Endothelial cell of umbilical vein (primary cell): ENCODE data around the gene PCDH9. TPM values are rescaled to one million over a fixed set of nuclear protein-coding genes. Genes with fewer than 3 reads are reported as not detected.

ENCODE experiments used
- BruUV-seq: library from RNA; stranded (reverse); fragments of 400-500 nt; replicated peaks from 2 replicates; lab custom pipeline; 2021; lab: Mats Ljungman, UMichigan
- CTCF ChIA-PET: fragments of 300-600, 350-600 bp; sonication (Branson Sonifier 250); formaldehyde crosslinking; loops from one replicate; lab custom pipeline; 2021; ENCODE audit warnings: antibody characterized with exemption, inconsistent platforms; lab: Charles Lee
- POLR2A ChIA-PET: fragments of 300-600, 350-600 bp; sonication (Branson Sonifier 250); formaldehyde crosslinking; loops from one replicate; lab custom pipeline; 2021; ENCODE audit warnings: antibody characterized with exemption, inconsistent platforms; lab: Charles Lee
- DNase-seq: peaks from one replicate; pipeline ENCODE4 v3.0.0-alpha.2; 2011; ENCODE audit warnings: low read depth, low spot score
- FAIRE-seq: peaks from 2 replicates; lab custom pipeline; 2011; peaks lifted over from hg19 to GRCh38; lab: Jason Lieb, UNC
- H2AFZ ChIP-seq: 2 replicates; pipeline ENCODE4 v1.6.0; 2012; ENCODE audit warnings: low read depth, low read length, control low read depth, inconsistent platforms
- H3K27ac ChIP-seq: 2 replicates; pipeline ENCODE4 v1.5.1; 2011; ENCODE audit warnings: low read depth, mild to moderate bottlenecking, control low read depth, low read length, moderate library complexity; ENCODE audit not compliant: insufficient read depth
- H3K27me3 ChIP-seq, 2 experiments: 2 replicates each; pipeline versions ENCODE4 v1.6.0 to v1.6.1; 2011; ENCODE audit warnings: low read length in 2 of 2, mixed read lengths in 1 of 2; ENCODE audit not compliant: control insufficient read depth in 2 of 2, insufficient read depth in 2 of 2
- H3K36me3 ChIP-seq, 2 experiments: 2 replicates in 1 of 2; 3 replicates in 1 of 2; pipeline ENCODE4 v1.5.1; 2011; ENCODE audit warnings: low read length in 2 of 2, mild to moderate bottlenecking in 1 of 2, moderate library complexity in 1 of 2; ENCODE audit not compliant: control insufficient read depth in 2 of 2, insufficient read depth in 2 of 2; ENCODE audit errors: extremely low read depth in 1 of 2
- H3K4me1 ChIP-seq: 3 replicates; pipeline ENCODE4 v1.5.1; 2011; ENCODE audit warnings: mild to moderate bottlenecking, low read length; ENCODE audit not compliant: control insufficient read depth, insufficient read depth; ENCODE audit errors: extremely low read depth
- H3K4me2 ChIP-seq: 2 replicates; pipeline ENCODE4 v1.6.1; 2011; ENCODE audit warnings: low read length, control low read depth, mixed read lengths; ENCODE audit not compliant: insufficient read depth
- H3K4me3 ChIP-seq, 3 experiments: fragments of 200-600 bp in 1 of 3; sonication (generic), shearing (Covaris generic) in 1 of 3; replicated peaks in 1 of 3; 2 replicates each; pipeline ENCODE4 v1.5.1; 2011 to 2016; ENCODE audit warnings: control low read depth in 3 of 3, low read length in 3 of 3, mild to moderate bottlenecking in 2 of 3, inconsistent platforms in 1 of 3, low read depth in 1 of 3, moderate library complexity in 1 of 3; ENCODE audit not compliant: insufficient read depth in 1 of 3
- H3K79me2 ChIP-seq: 2 replicates; pipeline ENCODE4 v1.6.0; 2012; ENCODE audit warnings: low read length, inconsistent platforms; ENCODE audit not compliant: control insufficient read depth, insufficient read depth
- H3K9ac ChIP-seq: replicated peaks from 2 replicates; pipeline ENCODE3; 2011; ENCODE audit warnings: low read length, control low read depth; ENCODE audit not compliant: insufficient read depth; ENCODE audit errors: extremely low read depth
- H3K9me1 ChIP-seq: replicated peaks from 3 replicates; pipeline ENCODE4 v1.6.0; 2011; ENCODE audit warnings: mild to moderate bottlenecking, low read length; ENCODE audit not compliant: control insufficient read depth, insufficient read depth; ENCODE audit errors: extremely low read depth
- H3K9me3 ChIP-seq: replicated peaks from 2 replicates; pipeline ENCODE4 v1.5.1; 2012; ENCODE audit warnings: low read length, inconsistent platforms; ENCODE audit not compliant: control insufficient read depth, insufficient read depth
- H4K20me1 ChIP-seq: replicated peaks from 2 replicates; pipeline ENCODE3; 2011; ENCODE audit warnings: mild to moderate bottlenecking, low read length; ENCODE audit not compliant: control insufficient read depth, insufficient read depth; ENCODE audit errors: extremely low read depth
- EZH2 ChIP-seq: IDR thresholded peaks from 2 replicates; pipeline ENCODE4 v1.6.1; 2012; ENCODE audit warnings: borderline replicate concordance, low read depth, mild to moderate bottlenecking, moderate library complexity, low read length, inconsistent platforms; ENCODE audit not compliant: severe bottlenecking
- FOS ChIP-seq: IDR thresholded peaks from 2 replicates; pipeline ENCODE4 v1.6.1; 2011; ENCODE audit warnings: mild to moderate bottlenecking, low read length, moderate library complexity, borderline replicate concordance; ENCODE audit not compliant: insufficient read depth
- GATA2 ChIP-seq: IDR thresholded peaks from 2 replicates; pipeline ENCODE4 v1.7.0; 2011; ENCODE audit warnings: low read depth, mild to moderate bottlenecking, moderate library complexity, mixed read lengths, low read length; ENCODE audit not compliant: insufficient read length, insufficient read depth
- JUN ChIP-seq: IDR thresholded peaks from 2 replicates; pipeline ENCODE4 v1.6.1; 2011; ENCODE audit warnings: borderline replicate concordance, low read depth; ENCODE audit not compliant: insufficient read length, insufficient read depth
- MYC ChIP-seq: IDR thresholded peaks from one replicate; pipeline ENCODE4 v1.6.1; 2011; ENCODE audit warnings: mild to moderate bottlenecking, low read depth, low read length
- POLR2A ChIP-seq: IDR thresholded peaks from 2 replicates; pipeline ENCODE4 v1.6.1; 2012; ENCODE audit warnings: low read depth, mild to moderate bottlenecking, control low read depth, low read length
- POLR2AphosphoS5 ChIP-seq: IDR thresholded peaks from 2 replicates; pipeline ENCODE4 v1.6.1; 2012; ENCODE audit warnings: low read depth, mild to moderate bottlenecking, control low read depth, low read length, moderate library complexity; ENCODE audit not compliant: insufficient read depth
- dilution Hi-C: fragments of 300-500 bp; cut with MboI; formaldehyde crosslinking; loops from one replicate; pipeline ENCODE4 v1.15.0; 2019; ENCODE audit warnings: low sequenced_read_pairs; ENCODE audit not compliant: extremely low pct_ligation_motif_present
- intact Hi-C: fragments of 100-400 bp; cut with micrococcal nuclease; formaldehyde crosslinking; loops from one replicate; pipeline ENCODE4 v1.10.0; 2022
- polyA plus RNA-seq, 4 experiments: library from polyadenylated mRNA; depleted of rRNA in 3 of 4; stranded (reverse) in 3 of 4; unstranded in 1 of 4; fragments of >200 nt; gene quantifications; 2 replicates each; pipeline versions ENCODE4 v1.2.1 to v1.2.3, GENCODE V29; 2011 to 2012; ENCODE audit warnings: missing spikeins in 1 of 4
- total RNA-seq: library from RNA; stranded (reverse); gene quantifications from 2 replicates; pipeline ENCODE4 v1.2.3, GENCODE V29; 2021
- TF ChIP-seq, protein P1 (sequence below), 2 donors: IDR thresholded peaks; 1 replicate in 1 of 2; 2 replicates in 1 of 2; pipeline ENCODE4 v1.5.1; 2011; ENCODE audit warnings: low read length in 2 of 2, mild to moderate bottlenecking in 2 of 2, moderate library complexity in 2 of 2, control low read depth in 1 of 2, inconsistent platforms in 1 of 2, low read depth in 1 of 2; ENCODE audit not compliant: insufficient read depth in 1 of 2; ENCODE audit errors: extremely low read depth in 1 of 2
- TF ChIP-seq, protein P2 (sequence below): IDR thresholded peaks from 2 replicates; pipeline ENCODE4 v1.6.1; 2011; ENCODE audit not compliant: insufficient read depth, insufficient read length

PCDH9 gene
- total and polyA plus RNA-seq, 2 donors (not counting 3 experiments of a cell fraction or from before 2014, with no cell fraction given), result 1.1 to 5.2 TPM

DNA sequence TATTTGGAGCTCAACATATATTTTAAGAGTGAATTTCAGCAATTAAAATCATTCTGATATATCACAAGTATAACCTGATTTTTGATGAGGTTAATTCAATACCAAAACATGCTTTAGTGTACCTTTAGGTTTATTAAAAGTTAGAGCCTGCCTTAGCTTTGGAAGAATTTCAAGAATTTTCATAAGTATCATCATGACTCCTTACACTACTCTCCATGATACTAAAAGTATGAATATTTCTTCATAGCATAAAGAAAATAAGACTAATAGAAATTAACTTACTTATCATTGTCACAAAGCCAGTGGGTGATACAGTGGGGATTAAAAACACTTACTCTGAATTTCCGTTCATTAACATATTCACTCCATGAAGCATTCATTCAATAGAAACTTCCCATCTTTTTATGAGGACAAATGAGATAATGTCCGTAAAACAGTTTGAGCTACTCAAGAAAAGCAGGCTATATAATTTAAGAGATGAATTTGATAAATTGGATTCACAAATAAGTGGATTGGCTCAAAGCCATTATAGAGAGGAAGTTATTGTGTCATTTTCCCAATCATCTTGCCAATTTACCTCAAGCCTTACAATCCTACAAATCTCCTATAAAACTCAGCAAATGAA, 214.0 kb downstream of the PCDH9 start:
- no peaks in the 10 kb centered on the region for H3K4me1 ChIP-seq
- no peaks in the 10 kb centered on the region for H3K79me2 ChIP-seq
- no peak overlapping the region for H2AFZ ChIP-seq
- FAIRE-seq, result no peak
- no peaks in the 10 kb centered on the region for H3K9me1 ChIP-seq
- H4K20me1 ChIP-seq, result no peaks in the 10 kb centered on the region
- DNase-seq, result no peak
- H3K4me2 ChIP-seq, result no peak overlapping the region
- ChIA-PET POLR2A (no interaction called here), CTCF (interaction anchor here (0.9 to 1.4 kb wide), 3 partner anchors 8 to 22 kb away, joined by 4 read pairs; no protein-coding TSS in a partner anchor)
- no peaks in the 10 kb centered on the region for H3K36me3 ChIP-seq
- TF ChIP-seq, protein P1, sequence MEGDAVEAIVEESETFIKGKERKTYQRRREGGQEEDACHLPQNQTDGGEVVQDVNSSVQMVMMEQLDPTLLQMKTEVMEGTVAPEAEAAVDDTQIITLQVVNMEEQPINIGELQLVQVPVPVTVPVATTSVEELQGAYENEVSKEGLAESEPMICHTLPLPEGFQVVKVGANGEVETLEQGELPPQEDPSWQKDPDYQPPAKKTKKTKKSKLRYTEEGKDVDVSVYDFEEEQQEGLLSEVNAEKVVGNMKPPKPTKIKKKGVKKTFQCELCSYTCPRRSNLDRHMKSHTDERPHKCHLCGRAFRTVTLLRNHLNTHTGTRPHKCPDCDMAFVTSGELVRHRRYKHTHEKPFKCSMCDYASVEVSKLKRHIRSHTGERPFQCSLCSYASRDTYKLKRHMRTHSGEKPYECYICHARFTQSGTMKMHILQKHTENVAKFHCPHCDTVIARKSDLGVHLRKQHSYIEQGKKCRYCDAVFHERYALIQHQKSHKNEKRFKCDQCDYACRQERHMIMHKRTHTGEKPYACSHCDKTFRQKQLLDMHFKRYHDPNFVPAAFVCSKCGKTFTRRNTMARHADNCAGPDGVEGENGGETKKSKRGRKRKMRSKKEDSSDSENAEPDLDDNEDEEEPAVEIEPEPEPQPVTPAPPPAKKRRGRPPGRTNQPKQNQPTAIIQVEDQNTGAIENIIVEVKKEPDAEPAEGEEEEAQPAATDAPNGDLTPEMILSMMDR (IDR thresholded peaks at IDR 0.05; ENCODE audit: extremely low read depth in 1 of 2, insufficient read depth in 1 of 2, low read depth in 1 of 2, low read length in 2 of 2), result no peak
- TF ChIP-seq EZH2, result no peak
- no peak for TF ChIP-seq FOS
- intact Hi-C loops (no loop called here), dilution Hi-C loops (no loop called here)
- no peak overlapping the region for H3K27ac ChIP-seq
- H3K27me3 ChIP-seq, result no peaks in the 10 kb centered on the region
- no peak overlapping the region for H3K4me3 ChIP-seq
- BruUV-seq, result no TSS peak
- H3K9ac ChIP-seq, result no peak overlapping the region
- no peaks in the 10 kb centered on the region for H3K9me3 ChIP-seq

DNA sequence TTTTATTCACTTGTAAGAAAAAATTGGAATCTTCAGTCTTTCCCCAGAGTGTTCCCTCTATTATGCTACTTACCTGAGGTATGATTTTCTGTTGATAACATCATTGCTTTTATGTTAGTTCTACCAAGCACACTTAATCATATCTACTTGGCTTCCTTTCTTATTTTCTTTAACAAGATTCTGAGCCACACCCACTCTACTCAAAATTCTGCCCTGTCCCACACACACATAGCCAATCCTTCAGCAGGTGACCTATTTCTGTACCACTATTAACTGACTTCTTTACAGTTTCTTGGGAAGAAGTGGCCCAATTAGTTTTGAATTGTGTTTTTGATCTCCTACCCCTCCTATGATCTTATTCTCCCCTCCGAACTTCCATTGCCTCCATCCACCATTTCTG, 215.7 kb downstream of the PCDH9 start:
- POLR2A ChIA-PET, result no interaction called here
- Histone ChIP-seq H3K4me3 (no peak overlapping the region), H3K36me3 (no peaks in the 10 kb centered on the region), H3K4me1 (no peaks in the 10 kb centered on the region), H3K9ac (no peak overlapping the region), H3K27ac (no peak overlapping the region), H3K9me3 (no peaks in the 10 kb centered on the region), H2AFZ (no peak overlapping the region), H3K9me1 (no peaks in the 10 kb centered on the region), H3K27me3 (no peaks in the 10 kb centered on the region), H3K79me2 (no peaks in the 10 kb centered on the region), H4K20me1 (no peaks in the 10 kb centered on the region), H3K4me2 (no peak overlapping the region)
- BruUV-seq, result no TSS peak
- DNase-seq (no peak), FAIRE-seq (no peak)
- TF ChIP-seq MYC (no peak), POLR2A (no peak), JUN (no peak), GATA2 (no peak), EZH2 (no peak), POLR2AphosphoS5 (no peak), FOS (no peak)
- TF ChIP-seq, protein P1 (IDR thresholded peaks at IDR 0.05; ENCODE audit: extremely low read depth in 1 of 2, insufficient read depth in 1 of 2, low read depth in 1 of 2, low read length in 2 of 2), result no peak
- TF ChIP-seq, protein P2, sequence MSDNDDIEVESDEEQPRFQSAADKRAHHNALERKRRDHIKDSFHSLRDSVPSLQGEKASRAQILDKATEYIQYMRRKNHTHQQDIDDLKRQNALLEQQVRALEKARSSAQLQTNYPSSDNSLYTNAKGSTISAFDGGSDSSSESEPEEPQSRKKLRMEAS, result no peak
- CTCF ChIA-PET, result no interaction called here
- dilution Hi-C loops (no loop called here), intact Hi-C loops (no loop called here)
